Stimulated activated naive CD8-positive, alpha-beta T cell treated with anti-CD3 and anti-CD28 coated beads, Interleukin-15, Interleukin-2, amounts not matched to agents 100 ng/mL and 50 ng/mL, for 24 hours (primary cell): ENCODE data around the gene PODXL2.
"Not testable (repeated sequence)": the region's sequence is repeated elsewhere in the genome, so short reads cannot be mapped to it uniquely, and the experiment has no call there.

Experiments
- H3K27ac Mint-ChIP-seq: one replicate; pipeline ENCODE4 v1.8.0; 2021; ENCODE audit warnings: mild to moderate bottlenecking, mixed read lengths
- H3K27me3 Mint-ChIP-seq: one replicate; pipeline ENCODE4 v1.8.0; 2021; ENCODE audit warnings: mixed read lengths
- H3K36me3 Mint-ChIP-seq: one replicate; pipeline ENCODE4 v1.8.0; 2021; ENCODE audit warnings: low read depth, mixed read lengths
- H3K4me1 Mint-ChIP-seq: one replicate; pipeline ENCODE4 v1.8.0; 2021; ENCODE audit warnings: low read depth, mixed read lengths
- H3K4me3 Mint-ChIP-seq: one replicate; pipeline ENCODE4 v1.8.0; 2021; ENCODE audit warnings: mild to moderate bottlenecking, mixed read lengths
- H3K9me3 Mint-ChIP-seq: one replicate; pipeline ENCODE4 v1.8.0; 2021; ENCODE audit warnings: mixed read lengths

Gene PODXL2

DNA sequence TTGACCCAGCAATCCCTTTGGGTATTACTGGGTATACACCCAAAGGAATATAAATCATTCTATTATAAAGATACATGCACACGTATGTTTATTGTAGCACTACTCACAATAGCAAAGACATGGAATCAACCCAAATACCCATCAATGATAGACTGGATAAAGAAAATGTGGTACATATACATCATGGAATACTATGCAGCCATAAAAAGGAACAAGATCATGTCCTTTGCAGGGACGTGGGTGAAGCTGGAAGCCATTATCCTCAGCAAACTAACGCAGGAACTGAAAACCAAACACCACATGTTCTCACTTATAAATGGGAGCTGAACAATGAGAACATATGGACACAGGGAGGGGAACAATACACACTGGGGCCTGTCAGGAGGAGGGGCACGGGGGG, 75.9 kb downstream of the PODXL2 start:
- not testable (repeated sequence) for H3K4me1 Mint-ChIP-seq, H3K27ac Mint-ChIP-seq, H3K27me3 Mint-ChIP-seq, H3K9me3 Mint-ChIP-seq, H3K36me3 Mint-ChIP-seq, H3K4me3 Mint-ChIP-seq

DNA sequence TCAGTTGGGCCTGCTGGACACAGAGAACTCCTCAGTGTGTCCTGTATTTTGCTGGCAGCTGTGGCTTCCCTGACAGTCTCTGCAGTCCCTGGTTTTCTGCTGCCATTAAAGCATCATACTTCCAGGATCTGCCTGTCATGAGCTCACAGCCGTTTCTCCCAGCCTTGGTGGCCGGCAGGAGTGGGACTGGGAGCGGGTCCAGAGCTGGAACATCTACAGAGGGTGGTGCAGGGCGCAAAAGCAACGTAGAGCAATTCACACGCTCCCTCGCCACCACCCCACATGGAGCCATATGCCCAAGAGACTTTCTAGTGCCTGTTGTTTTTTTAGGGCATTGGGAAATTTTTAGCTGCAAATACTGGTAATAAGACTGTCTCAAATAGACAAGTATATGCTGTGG, 77.3 kb downstream of the PODXL2 start:
- Mint-ChIP-seq H3K27ac (no peak overlapping the region), H3K9me3 (no peaks in the 10 kb centered on the region), H3K36me3 (no peaks in the 10 kb centered on the region), H3K4me3 (no peak overlapping the region), H3K27me3 (peaks cover 4% of the 10 kb centered on the region), H3K4me1 (no peaks in the 10 kb centered on the region)

DNA sequence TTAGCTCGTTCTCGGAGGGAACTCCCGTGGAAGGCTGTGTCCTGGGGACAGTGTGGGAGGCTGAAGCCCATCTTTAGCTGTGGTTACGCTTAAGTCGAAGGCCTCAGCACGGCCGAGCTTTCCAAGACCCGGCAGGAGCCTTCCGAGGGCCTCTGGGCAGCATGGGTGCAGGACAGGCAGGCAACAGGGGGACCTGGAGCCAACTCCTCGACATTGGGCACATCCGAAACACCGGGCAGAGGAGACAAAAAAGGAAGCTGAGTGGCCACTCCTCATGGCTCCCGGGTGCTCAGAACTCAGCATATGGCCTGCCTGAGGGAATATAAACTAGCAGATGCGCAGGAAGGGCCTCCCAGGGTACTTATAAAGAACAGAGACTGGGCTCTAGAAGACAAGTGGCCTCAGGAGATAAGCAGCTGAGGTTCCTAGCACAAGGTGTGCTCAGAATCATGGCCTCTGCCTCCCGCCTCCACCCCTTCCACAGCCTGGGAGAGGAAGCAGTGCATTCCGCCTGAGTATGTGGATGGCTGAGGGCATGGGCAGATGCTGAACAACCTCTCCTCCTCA, 77.9 kb downstream of the PODXL2 start:
- Mint-ChIP-seq H3K4me1 (no peaks in the 10 kb centered on the region), H3K27me3 (peaks cover 4% of the 10 kb centered on the region), H3K4me3 (no peak overlapping the region), H3K9me3 (no peaks in the 10 kb centered on the region), H3K36me3 (no peaks in the 10 kb centered on the region), H3K27ac (no peak overlapping the region)

DNA sequence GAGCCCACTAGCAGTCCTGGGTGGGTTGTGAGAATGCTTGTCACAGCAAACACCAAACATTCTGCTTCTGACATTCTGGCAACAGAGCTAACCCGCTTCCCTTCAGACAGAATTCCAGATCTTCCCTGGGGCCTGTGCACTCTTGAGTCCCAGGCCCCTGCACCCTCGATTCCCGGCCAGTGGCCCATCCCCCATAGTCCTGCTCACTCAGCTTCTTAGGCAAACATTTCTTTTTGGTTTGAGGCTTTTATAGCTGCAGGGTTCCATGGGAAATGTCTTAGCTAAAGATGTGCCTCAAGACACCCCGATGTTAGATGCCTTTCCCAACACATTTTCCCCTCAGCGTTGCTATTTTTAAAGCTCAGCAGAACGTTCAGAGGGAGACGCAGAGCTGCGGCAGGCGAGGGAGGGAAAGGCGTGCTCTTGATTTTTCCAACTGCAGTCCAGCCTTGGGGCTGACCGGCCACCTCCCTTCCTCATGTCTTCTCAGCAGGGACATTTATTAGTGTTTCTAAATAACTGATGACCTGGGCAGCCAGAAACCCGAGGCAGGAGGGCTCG, 78.9 kb downstream of the PODXL2 start:
- Mint-ChIP-seq H3K4me1 (no peaks in the 10 kb centered on the region), H3K27me3 (peaks cover 4% of the 10 kb centered on the region), H3K36me3 (no peaks in the 10 kb centered on the region), H3K27ac (no peak overlapping the region), H3K9me3 (no peaks in the 10 kb centered on the region), H3K4me3 (no peak overlapping the region)

DNA sequence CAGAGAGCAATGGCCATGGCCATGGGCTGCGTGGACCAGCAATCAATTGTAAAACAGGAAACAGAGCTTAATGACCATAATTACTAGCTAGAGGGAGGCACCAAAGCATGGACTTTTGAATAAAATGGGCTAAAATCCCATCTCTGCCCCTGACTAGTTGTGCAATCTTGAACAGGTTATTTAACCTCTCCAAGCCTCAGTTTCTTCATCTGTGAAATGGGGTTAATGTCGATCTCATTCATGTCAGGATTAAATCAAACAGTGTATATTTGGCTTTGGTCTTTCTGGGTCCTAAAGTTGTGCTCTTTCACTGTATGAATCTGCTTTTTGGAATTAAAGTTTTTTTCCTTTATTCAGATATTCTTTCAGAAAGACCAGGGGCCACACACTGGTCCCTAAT, 79.9 kb downstream of the PODXL2 start:
- Mint-ChIP-seq H3K36me3 (no peaks in the 10 kb centered on the region), H3K4me3 (no peak overlapping the region), H3K9me3 (no peaks in the 10 kb centered on the region), H3K4me1 (no peaks in the 10 kb centered on the region), H3K27ac (no peak overlapping the region), H3K27me3 (peaks cover under 1% of the 10 kb centered on the region)

DNA sequence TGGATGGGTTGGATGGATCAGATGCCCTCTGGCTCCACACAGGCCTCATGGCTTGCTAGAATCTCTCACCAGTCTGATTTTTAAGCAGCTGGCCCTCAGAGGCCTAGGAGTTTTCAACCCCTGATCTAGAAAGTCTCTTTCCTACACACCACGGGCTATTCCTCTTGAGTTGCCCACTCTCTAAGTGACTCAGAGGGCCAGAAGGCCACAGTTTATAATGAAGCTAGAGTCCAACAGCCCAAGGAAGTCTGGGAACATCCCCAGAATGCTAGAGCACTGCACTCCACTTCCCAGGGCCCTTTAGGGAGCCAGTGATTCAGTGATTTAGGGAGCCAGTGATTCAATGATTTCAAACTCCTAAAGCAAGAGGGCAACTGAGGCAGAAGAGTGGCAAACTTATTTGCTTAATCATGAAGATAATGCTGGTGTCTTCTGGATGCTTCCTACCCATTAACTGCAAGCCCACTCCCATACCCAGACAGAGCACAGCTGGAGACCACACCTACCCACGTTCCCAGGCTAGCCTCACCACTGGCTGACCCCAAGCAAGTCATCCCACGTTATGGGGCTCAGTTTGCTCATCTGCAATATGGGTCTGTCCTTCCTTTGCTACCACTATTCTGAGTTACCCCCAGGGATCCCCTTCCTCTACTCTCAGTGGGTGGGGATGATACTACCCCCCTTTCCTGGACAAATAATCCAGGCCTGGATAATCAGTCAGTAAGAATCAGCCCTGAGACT, 80.5 kb downstream of the PODXL2 start:
- H3K27me3 Mint-ChIP-seq = no peaks in the 10 kb centered on the region

DNA sequence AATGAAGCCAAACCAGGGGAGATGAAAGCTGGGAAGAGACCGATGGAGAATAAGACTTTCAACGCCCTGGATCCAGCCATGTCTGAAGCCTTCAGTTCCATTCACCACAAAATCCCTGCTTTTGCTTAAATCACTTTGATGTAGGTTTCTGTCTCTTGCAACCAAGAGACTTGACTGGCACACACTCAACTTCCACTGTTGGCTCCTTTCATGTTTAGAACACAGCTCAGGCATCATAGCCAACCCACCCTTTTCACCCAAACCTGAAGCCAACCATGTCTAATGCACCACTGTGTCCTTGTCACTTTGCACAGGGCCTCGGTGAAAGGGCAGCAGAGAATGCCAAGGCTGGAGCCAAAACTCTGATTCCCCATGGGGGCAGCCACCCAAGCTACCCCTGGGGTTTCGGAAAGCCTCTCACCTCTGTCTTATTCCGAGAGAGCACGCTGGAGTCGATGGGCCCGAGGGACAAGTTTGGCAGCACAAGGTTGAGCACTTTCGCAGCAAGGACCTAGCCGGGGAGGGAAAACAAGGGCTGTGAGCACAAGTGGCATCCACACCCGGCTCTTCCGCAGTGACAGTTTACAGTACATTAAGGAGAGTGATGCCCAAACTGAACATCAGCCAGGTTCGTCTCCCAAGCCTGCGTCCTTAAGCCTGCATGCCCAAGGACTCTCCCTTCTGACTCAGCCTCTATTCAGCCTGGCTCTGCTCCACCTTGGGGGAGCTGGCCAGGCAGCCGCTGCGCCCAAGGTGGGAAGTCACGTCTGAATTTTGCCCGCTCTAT, 81.4 kb downstream of the PODXL2 start:
- H3K4me1 Mint-ChIP-seq = no peaks in the 10 kb centered on the region
- peak overlapping the region; percentile 29 for H3K27ac Mint-ChIP-seq
- H3K36me3 Mint-ChIP-seq = no peaks in the 10 kb centered on the region
- no peaks in the 10 kb centered on the region for H3K27me3 Mint-ChIP-seq
- no peak overlapping the region for H3K4me3 Mint-ChIP-seq
- H3K9me3 Mint-ChIP-seq = no peaks in the 10 kb centered on the region

More for the DNA sequence above, 80.5 kb downstream of the PODXL2 start:
- Mint-ChIP-seq H3K36me3 (no peaks in the 10 kb centered on the region), H3K27ac (no peak overlapping the region), H3K4me3 (no peak overlapping the region), H3K4me1 (no peaks in the 10 kb centered on the region), H3K9me3 (no peaks in the 10 kb centered on the region)

DNA sequence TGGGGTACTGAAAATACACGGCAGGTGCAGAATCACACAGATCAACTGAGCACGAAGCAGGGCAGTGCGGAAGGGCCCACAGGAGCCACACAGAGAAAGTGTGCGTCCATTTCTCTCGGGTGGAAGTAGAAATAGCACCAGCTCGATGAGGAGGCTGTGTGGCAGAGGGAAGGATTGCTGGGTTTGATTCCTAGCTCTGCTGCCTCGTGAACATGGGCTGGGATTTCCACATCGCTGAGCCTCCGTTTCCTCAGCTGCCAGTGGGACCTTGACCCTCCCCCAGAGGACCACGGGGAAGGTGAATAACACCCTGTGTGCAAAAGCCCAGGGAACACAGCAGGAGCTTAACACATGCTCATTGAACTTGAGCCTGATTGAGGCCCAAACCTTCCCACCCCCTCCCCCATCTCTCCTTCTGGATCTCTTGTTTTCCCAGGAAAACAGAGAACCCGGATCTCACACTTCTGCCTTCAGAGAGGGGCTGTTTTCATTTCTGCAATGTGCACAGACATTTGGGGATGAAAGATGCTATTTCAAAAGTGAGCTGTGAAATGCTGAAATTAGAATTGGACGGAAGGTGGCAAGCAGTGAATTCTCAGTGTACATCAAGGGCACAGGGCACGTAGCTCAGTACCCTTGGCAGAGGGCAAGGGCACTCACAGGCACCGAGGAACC, 82.2 kb downstream of the PODXL2 start:
- Mint-ChIP-seq H3K36me3 (no peaks in the 10 kb centered on the region), H3K9me3 (no peaks in the 10 kb centered on the region), H3K4me1 (no peaks in the 10 kb centered on the region), H3K27me3 (no peaks in the 10 kb centered on the region), H3K4me3 (no peak overlapping the region), H3K27ac (no peak overlapping the region)

DNA sequence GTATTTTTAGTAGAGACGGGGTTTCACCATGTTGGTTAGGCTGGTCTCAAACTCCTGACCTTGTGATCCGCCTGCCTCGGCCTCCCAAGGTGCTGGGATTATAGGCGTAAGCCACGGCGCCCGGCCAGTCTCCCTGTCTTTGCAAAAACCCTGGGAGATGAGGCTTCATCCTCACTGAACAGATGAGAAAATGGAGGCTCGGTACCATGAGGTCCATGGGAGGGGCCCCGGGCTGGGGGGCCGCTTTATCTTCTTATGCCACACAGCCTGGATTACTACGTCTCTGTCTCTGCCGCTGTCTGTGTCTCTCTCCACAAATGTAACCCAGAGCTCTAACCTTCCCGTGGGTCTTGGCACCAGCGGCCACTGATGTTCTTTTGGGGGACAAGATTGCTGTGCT, 82.9 kb downstream of the PODXL2 start:
- Mint-ChIP-seq H3K27me3 (no peaks in the 10 kb centered on the region), H3K4me1 (no peaks in the 10 kb centered on the region), H3K36me3 (no peaks in the 10 kb centered on the region), H3K27ac (no peak overlapping the region), H3K4me3 (no peak overlapping the region), H3K9me3 (no peaks in the 10 kb centered on the region)

DNA sequence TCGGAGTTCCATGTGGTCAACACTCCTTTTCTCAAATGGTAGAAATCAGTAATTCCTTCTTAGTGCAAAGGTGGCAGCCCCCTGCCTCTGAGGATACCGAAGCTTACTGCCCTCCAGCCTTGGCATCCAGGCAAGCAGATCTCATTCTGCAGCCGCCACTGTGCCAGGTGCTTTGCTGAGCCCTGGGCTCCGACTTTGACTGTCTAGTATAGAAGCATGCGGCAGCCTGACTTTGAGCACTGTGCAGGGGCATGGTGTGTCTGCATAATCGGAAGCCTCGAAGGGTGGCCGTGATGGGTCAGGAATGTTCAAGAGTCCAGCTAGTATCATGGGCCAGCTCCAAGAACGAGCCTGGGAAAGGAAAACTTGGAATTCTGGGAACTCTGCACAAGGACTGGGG, 83.5 kb downstream of the PODXL2 start:
- H3K27me3 Mint-ChIP-seq = no peaks in the 10 kb centered on the region
- no peak overlapping the region for H3K27ac Mint-ChIP-seq
- no peaks in the 10 kb centered on the region for H3K36me3 Mint-ChIP-seq
- no peaks in the 10 kb centered on the region for H3K4me1 Mint-ChIP-seq
- H3K4me3 Mint-ChIP-seq = no peak overlapping the region
- no peaks in the 10 kb centered on the region for H3K9me3 Mint-ChIP-seq

DNA sequence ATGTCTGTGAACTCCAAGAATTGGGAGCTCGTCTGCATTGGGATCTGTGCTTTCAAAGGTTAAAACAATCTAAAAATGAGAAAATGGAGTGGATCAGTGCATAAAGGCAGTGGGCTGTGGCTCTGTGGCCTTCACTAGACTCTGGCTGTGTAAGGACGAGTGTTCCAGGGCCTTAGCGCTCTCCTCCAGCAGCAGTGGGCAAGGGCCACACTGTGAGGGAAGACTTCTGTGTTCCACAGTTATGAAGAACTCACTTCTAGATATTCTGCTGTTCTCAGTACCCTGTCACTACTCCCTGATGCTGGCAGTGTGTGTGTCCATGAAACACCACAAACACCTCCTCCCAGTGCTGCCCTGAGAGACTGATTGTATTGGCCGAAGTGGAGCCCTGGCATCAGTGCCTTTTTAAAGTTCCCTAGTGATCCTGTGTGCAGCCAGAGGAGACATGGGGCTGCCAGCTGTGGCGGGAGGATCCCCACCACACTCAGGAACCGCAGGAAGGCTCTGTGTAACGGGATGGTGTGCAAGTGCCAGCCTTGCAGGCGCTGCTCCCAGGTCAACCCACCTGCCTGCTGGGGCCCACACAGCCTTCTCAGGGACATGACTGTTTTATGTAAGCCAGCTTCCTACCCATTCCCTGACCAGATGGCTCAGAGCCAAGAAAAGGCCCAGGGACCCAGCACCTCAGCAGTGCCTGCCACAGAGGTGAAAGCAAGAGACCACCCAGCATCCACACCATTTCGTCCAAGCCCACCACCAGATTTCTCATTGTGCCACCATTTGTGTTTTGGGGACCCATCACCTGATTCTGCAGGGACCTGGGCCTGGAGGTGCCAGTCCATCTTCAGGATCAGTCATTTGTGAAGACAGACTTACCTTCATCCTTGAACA, 84.1 kb downstream of the PODXL2 start:
- Mint-ChIP-seq H3K9me3 (no peaks in the 10 kb centered on the region), H3K36me3 (no peaks in the 10 kb centered on the region), H3K4me3 (no peak overlapping the region), H3K27ac (no peak overlapping the region), H3K27me3 (no peaks in the 10 kb centered on the region), H3K4me1 (no peaks in the 10 kb centered on the region)

DNA sequence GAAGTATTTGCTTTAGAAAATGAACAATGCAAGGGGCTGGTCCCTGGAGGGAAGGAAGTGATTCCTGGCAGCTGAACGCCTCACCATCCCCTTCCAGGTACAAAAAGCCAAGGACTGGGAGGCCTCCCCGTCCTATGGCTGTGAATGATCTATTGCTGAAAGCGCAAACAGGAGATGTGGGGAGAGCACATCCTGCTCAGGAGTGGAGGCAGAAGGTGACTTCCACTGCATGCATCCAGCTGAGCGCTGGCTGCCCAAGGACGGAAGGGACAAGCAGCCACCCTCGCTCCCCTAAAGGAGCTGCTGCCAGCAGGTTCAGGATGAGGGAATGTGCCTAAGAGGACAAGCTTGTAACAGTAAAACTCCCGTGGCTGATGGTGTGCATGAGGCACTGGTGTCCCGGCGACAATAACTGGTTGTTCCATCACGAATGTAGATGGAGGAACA, 85.2 kb downstream of the PODXL2 start:
- Mint-ChIP-seq H3K9me3 (no peaks in the 10 kb centered on the region), H3K4me1 (no peaks in the 10 kb centered on the region), H3K36me3 (no peaks in the 10 kb centered on the region), H3K27ac (no peak overlapping the region), H3K4me3 (no peak overlapping the region), H3K27me3 (no peaks in the 10 kb centered on the region)

DNA sequence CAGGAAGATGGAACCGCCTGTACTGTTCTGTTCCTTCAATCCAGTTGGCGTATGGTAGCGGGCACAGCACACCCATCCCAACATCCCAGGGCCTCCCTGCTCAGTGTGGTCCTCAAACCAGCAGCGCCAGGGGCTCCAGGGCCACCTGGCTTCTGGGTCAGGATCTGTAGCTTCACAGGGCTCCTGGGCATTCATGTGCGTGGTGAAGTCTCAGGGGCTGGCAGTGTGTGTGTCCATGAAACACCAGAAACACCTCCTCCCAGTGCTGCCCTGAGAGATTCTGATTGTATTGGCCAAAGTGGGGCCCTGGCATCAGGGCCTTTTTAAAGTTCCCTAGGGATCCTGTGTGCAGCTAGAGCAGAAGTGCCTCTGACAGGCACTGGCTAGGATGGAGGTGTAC, 85.9 kb downstream of the PODXL2 start:
- H3K4me3 Mint-ChIP-seq = no peak overlapping the region
- H3K36me3 Mint-ChIP-seq = no peaks in the 10 kb centered on the region
- no peak overlapping the region for H3K27ac Mint-ChIP-seq
- no peaks in the 10 kb centered on the region for H3K4me1 Mint-ChIP-seq
- H3K9me3 Mint-ChIP-seq = no peaks in the 10 kb centered on the region
- no peaks in the 10 kb centered on the region for H3K27me3 Mint-ChIP-seq

DNA sequence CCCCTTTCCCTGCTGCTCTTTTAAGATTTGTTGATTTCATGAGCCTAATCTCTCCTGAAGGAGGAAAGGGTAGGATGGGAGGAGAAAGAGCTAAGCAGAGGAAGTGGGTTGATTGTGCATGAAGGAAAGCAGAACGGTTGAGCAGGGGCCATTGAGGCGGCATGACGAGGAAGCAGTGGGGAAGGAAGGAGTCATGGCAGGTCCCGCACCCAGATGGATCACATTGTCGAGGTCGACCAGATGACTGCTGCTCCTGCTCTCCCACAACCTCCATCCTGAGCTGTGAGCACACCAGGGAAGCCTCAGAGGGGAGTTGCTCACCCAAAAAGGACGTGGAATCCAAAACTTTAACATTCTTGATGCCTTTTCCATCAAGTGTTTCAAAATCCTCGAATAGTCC, 86.5 kb downstream of the PODXL2 start:
- H3K36me3 Mint-ChIP-seq = no peaks in the 10 kb centered on the region
- H3K9me3 Mint-ChIP-seq = no peaks in the 10 kb centered on the region
- H3K4me3 Mint-ChIP-seq = no peak overlapping the region
- no peak overlapping the region for H3K27ac Mint-ChIP-seq
- H3K4me1 Mint-ChIP-seq = no peaks in the 10 kb centered on the region
- no peaks in the 10 kb centered on the region for H3K27me3 Mint-ChIP-seq
